GM12891 (cell line): Measurements from ENCODE around the gene COQ5.

Experiments
- PAX5 ChIP-seq: IDR thresholded peaks from 2 replicates; pipeline ENCODE4 v1.6.1; 2011; ENCODE audit warnings: low read length, moderate library complexity, mild to moderate bottlenecking; ENCODE audit not compliant: insufficient read depth, severe bottlenecking
- POLR2A ChIP-seq: IDR thresholded peaks from 2 replicates; pipeline ENCODE4 v1.6.1; 2011; ENCODE audit warnings: low read depth, low read length, control low read depth
- POLR2AphosphoS5 ChIP-seq: IDR thresholded peaks from 2 replicates; pipeline ENCODE4 v1.6.1; 2011; ENCODE audit warnings: low read depth, low read length, control low read depth
- POU2F2 ChIP-seq: IDR thresholded peaks from 2 replicates; pipeline ENCODE4 v1.6.1; 2011; ENCODE audit warnings: low read depth, mild to moderate bottlenecking, control low read depth, low read length, moderate library complexity
- SPI1 ChIP-seq: IDR thresholded peaks from 2 replicates; pipeline ENCODE4 v1.6.1; 2011; ENCODE audit warnings: low read depth, low read length, control low read depth
- TAF1 ChIP-seq: IDR thresholded peaks from 2 replicates; pipeline ENCODE4 v1.6.1; 2011; ENCODE audit warnings: low read depth, low read length, control low read depth

DNA sequence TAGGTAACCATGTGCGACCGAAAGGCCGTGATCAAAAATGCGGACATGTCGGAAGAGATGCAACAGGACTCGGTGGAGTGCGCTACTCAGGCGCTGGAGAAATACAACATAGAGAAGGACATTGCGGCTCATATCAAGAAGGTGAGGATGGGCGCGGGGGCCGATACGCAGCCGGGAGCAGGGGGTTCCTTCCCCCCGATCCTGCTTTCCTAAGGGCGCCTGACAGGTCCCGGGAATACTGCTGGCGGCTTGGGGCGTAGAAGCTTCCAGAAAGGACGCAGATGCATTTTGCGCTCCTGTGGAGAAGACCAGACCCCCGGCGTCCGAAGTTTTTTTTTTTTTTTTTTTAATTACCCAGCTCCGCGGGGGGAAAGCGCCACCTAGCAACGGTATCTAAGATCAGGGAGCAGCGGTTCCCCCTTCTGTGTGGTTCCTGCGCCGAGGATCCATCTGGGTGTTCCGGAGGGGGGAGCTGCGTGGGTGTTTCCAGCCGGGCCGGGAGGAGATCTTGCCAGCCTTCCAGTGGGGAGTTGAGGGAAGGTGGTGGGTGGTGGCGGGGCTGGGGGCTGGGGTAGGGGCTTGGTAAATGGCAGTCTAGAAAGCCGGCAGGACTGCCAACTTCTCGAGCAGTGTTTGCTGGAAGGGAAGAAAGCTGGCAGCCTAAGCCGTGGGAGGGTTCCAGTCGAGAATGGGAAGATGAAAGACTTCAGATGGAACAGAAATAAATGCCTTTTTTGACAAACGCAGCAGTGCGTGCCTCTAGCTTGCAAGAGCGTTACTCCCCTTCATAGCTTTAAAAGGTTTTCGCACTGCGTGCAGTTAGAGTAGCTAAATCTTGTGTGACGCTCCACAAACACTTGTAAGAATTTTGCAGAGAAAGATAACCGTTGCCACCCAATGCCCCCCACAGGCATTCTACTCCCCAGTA is 32.3 kb downstream of the COQ5 start:
- TF ChIP-seq POLR2A (no peak), TAF1 (no peak), POLR2AphosphoS5 (no peak), SPI1 (no peak), PAX5 (no peak), POU2F2 (no peak)
